G401.6 (cell line): Measurements from ENCODE around the gene PLCB3.

ENCODE experiments used
- FAIRE-seq: peaks from 2 replicates; lab custom pipeline; 2012; peaks lifted over from hg19 to GRCh38; lab: Jason Lieb, UNC

The PLCB3 gene

GRCh38 chr11:64288353-64288750, 37.0 kb downstream of the PLCB3 start:
- no peak for FAIRE-seq

GRCh38 chr11:64289002-64289564, 37.8 kb downstream of the PLCB3 start:
- FAIRE-seq: no peak

- FAIRE-seq: no peak
These were observed 39.3 kb downstream of the PLCB3 start for GRCh38 chr11:64290352-64291261.

GRCh38 chr11:64291262-64291751, 40.0 kb downstream of the PLCB3 start, which contains the start of gene KCNK4:
Gene KCNK4 (plus strand): TSS chr11:64291302. CDS start chr11:64293019, 1,717 bp downstream.
- FAIRE-seq: no peak

- no peak for FAIRE-seq
These were observed 40.6 kb downstream of the PLCB3 start for GRCh38 chr11:64291752-64292459.

- no peak for FAIRE-seq
These were observed 41.3 kb downstream of the PLCB3 start for GRCh38 chr11:64292460-64293254.

GRCh38 chr11:64294774-64295173, 43.4 kb downstream of the PLCB3 start:
- FAIRE-seq: no peak

- no peak for FAIRE-seq
These were observed 44.4 kb downstream of the PLCB3 start for GRCh38 chr11:64295760-64296159.

- FAIRE-seq: no peak
These were observed 44.9 kb downstream of the PLCB3 start for GRCh38 chr11:64296236-64296635.

GRCh38 chr11:64296830-64297698, 45.7 kb downstream of the PLCB3 start:
- FAIRE-seq: no peak

GRCh38 chr11:64297699-64298358, 46.5 kb downstream of the PLCB3 start:
- no peak for FAIRE-seq

- no peak for FAIRE-seq
These were observed 47.9 kb downstream of the PLCB3 start for GRCh38 chr11:64298966-64299846.

- no peak for FAIRE-seq
These were observed 48.7 kb downstream of the PLCB3 start, which contains the start of gene CATSPERZ for GRCh38 chr11:64299847-64300648. Gene CATSPERZ (plus strand): TSS chr11:64300358. CDS start chr11:64300411, 53 bp downstream.

- no peak for FAIRE-seq
These were observed 52.0 kb downstream of the PLCB3 start for GRCh38 chr11:64303109-64304031.

GRCh38 chr11:64304032-64304315, 52.6 kb downstream of the PLCB3 start:
- no peak for FAIRE-seq

GRCh38 chr11:64304316-64305072, 53.2 kb downstream of the PLCB3 start:
- FAIRE-seq: peak; percentile 91
